HPDE6-E6E7 (cell line): ENCODE results near the gene CRISPLD2.
A peak's percentile ranks its signal among the peaks of the same experiment; 100 is the strongest.

ENCODE experiments used
- DNase-seq: peaks from one replicate; pipeline ENCODE4 v3.0.0; 2011; ENCODE audit warnings: missing footprints; ENCODE audit errors: extremely low spot score

Gene CRISPLD2

DNA sequence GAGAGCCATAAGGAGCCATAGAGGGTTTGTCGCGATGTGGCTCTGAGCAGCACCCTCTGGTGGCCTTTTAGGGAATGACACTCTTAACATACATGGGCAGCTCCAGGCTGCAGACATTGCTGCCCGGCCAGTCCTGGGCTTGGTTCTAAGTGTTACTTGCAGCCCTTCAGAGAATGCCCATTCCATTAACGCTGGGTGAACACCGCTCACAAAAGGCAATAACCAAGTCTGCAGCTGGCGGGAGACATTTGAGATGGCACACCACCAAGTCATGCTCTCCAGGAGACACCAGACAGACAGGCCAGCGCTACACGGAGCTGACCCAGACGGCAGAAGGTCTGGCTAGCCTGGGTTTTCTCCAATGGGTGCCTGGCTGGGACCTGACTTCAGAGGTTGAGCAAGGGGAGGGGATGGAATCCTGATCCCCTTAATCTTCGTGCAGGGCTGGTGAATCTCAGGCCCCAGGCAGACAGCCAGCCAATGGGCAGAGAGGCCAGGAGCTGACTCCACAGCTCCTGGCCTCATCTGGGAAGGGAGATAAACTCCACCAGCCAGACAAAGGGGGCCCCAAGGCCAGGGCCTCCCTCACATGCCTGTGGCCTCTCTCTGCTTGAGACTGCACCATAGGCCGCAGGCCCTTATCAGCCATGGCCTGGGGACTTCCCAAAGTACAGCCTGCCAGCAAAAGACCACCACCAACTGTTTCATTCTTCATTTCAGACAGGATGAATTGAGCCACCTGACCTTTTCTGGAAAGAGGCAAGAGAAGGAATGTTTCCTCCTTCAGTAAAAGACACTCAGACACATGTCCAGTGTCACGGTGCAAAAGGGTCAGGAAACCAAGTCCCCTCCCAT, 132.8 kb downstream of the CRISPLD2 start:
- DNase-seq, result peak; percentile 85

DNA sequence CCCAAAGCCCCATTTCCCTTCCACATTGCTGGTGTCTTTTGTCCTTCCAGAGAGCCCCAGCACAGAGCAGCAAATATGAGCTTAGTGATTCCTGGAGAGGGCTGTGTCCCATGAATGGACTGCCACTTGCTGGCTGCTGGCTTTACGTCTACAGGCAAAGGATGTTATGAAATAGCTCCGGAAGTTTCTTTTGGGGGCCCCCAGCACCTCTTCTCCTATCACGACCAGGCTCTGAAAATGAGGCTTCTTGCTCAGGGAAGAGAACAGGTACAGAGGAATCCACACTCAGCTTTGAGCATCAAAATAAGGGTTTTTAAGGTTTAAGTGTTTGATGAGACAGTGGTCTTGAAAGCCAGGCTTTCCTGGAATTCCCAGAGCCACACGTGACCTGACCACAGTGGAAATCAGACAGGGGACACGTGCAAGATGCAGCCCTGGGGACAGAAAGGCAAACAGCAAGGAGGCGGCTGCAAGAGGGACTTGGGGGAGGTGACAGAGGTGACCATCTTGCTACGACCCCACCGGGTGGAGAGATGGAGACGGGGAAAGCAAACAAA, 133.5 kb downstream of the CRISPLD2 start:
- DNase-seq, result no peak

DNA sequence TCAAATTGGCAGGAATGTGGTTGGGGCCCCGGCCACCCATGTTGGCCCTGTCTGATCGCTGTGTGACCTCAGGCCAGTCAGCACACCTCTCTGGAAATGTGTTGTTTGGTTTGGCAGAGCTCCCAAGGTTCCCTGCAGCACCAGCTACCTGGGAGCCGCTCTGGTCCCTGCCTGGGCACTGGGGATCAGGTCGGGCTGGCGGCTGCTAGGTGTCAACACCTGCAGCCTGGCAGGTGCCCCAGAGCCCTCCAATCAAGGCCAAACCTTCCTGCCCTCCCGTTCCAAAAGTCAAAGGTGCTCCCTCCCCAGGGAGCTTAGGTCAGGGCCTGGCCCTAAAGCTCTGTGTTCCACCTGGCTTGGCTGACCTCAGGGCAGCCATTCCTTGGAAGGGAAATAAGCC, 135.6 kb downstream of the CRISPLD2 start:
- no peak for DNase-seq

DNA sequence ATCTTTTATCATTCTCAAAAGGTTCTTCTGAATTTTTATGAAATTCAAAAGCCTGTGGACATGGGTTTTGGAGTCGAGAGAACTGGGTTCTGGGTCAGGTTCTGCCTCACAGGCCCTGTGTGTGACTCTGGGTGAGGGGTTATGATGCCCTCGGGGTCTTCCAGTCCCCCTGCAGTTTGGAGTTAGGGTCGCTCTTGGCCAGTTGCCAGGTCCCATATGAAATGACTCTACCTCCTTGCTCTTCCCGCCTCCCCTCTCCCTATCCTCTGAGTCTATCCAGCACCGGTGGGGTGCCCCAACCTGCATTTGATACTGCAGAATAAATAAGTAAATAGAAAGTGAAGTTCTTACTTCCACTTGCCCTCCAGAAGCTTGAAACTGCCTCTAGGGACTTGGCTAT, 137.4 kb downstream of the CRISPLD2 start:
- DNase-seq, result no peak

DNA sequence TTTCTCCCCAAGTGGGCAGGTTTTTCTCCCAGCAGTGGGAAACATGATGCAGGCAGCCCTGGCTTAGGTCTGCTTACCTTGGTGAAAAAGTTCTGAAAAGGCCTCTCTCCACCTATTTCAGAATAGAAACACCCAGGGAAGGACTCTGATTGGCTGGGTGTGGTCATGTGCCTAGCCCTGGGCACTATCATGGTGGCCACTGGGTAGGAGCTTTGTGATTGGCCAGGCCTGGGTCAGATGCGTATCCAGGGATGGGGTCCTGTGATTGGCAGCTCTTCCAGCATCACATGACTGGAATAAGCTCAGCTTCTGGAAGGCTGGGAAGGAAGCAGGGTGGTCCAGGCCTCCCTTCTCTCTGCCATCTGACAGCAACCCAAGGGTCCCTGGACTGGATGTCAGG, 138.0 kb downstream of the CRISPLD2 start:
- DNase-seq, result no peak
